Stimulated activated CD4-positive, alpha-beta T cell treated with anti-CD3 and anti-CD28 coated beads, Interleukin-2, amount 100 ng/mL, for 48 hours (primary cell): ENCODE measurements around the gene RGS11.
"Not testable (repeated sequence)": the region's sequence is repeated elsewhere in the genome, so short reads cannot be mapped to it uniquely, and the experiment has no call there.

Experiments
- DNase-seq, 2 donors: peaks; one replicate each; pipeline ENCODE4 v3.0.0-alpha.2; 2020

RGS11 gene

GRCh38 chr16:261031-261691, 14.6 kb downstream of the RGS11 start:
- no peak for DNase-seq

GRCh38 chr16:260326-260725, 15.4 kb downstream of the RGS11 start:
- no peak for DNase-seq

- DNase-seq: no peak
Measured at GRCh38 chr16:259814-260253, 15.9 kb downstream of the RGS11 start.

GRCh38 chr16:259226-259625, 16.5 kb downstream of the RGS11 start:
- no peak for DNase-seq

GRCh38 chr16:258091-258490, 17.7 kb downstream of the RGS11 start:
- DNase-seq: not testable (repeated sequence)

GRCh38 chr16:255183-255582, 20.6 kb downstream of the RGS11 start:
- DNase-seq: no peak

- DNase-seq: no peak
Measured at GRCh38 chr16:254461-254860, 21.3 kb downstream of the RGS11 start.

- DNase-seq: no peak
Measured at GRCh38 chr16:253833-254232, 21.9 kb downstream of the RGS11 start.

GRCh38 chr16:252366-253337, 23.1 kb downstream of the RGS11 start:
- DNase-seq: peak in 1 of 2 donors; percentile 25

GRCh38 chr16:249431-249830, 26.3 kb downstream of the RGS11 start:
- no peak for DNase-seq

GRCh38 chr16:247027-247426, 28.7 kb downstream of the RGS11 start:
- DNase-seq: no peak

- DNase-seq: no peak
Measured at GRCh38 chr16:245105-245504, 30.6 kb downstream of the RGS11 start.

GRCh38 chr16:243348-243747, 32.4 kb downstream of the RGS11 start:
- no peak for DNase-seq

- no peak for DNase-seq
Measured at GRCh38 chr16:242281-242680, 33.5 kb downstream of the RGS11 start.

- DNase-seq: no peak
Measured at GRCh38 chr16:240559-240958, 35.2 kb downstream of the RGS11 start.

GRCh38 chr16:239948-240277, 35.8 kb downstream of the RGS11 start:
- DNase-seq: no peak

GRCh38 chr16:234468-235305, 41.1 kb downstream of the RGS11 start, which contains the start of gene FAM234A:
Gene FAM234A (plus strand): TSS chr16:234821. CDS start chr16:254414, 19,593 bp downstream.
- peak; percentile 95 to 96 for DNase-seq

GRCh38 chr16:230949-231348, 44.8 kb downstream of the RGS11 start:
- DNase-seq: no peak

GRCh38 chr16:230351-230750, 45.4 kb downstream of the RGS11 start:
- not testable (repeated sequence) for DNase-seq

GRCh38 chr16:229731-230281, 45.9 kb downstream of the RGS11 start:
- no peak for DNase-seq

- DNase-seq: peak; percentile 79 to 83
Measured at GRCh38 chr16:228852-229730, 46.7 kb downstream of the RGS11 start, which contains the start of gene LUC7L. Gene LUC7L (minus strand): TSS chr16:229449. CDS start chr16:229339, 110 bp downstream.
